Measurements from ENCODE around the gene TUBA1B. TPM values are rescaled to one million over a fixed set of nuclear protein-coding genes. Genes with fewer than 3 reads are reported as not detected.

TUBA1B gene
- total and polyA plus RNA-seq, 2 of the 13 experiments (the other 11 are each of a cell fraction or from before 2014, with no cell fraction given) = 1,275 to 1,353 TPM

DNA sequence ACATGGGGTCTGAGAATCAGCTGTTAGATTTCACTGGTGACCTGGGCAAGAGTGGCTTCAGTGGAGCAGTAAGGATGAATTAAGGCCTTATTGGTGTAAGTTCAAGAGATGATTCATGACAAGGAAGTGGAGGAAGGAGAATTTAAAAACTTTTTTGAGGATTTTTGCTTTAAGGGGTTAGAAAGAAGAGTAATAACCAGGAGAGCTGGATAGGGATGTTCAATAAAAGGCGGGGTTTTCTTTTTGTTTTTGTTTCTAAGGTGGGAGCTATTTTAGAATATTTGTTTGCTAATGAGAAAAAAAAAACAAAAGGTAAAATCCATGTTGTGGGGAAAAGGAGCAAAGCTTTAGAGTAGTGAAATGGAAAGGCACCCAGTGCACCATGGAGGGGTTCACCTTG, 15.2 kb upstream of the TUBA1B start:
- CTCF ChIA-PET (ENCODE audit: low intra/inter-chr PET ratio, low total read pairs) = no interaction called here

More for the DNA sequence above, 15.2 kb upstream of the TUBA1B start:
- no peak overlapping the region for H3K9ac ChIP-seq (ENCODE audit: insufficient read depth, low read depth, low read length)
- H3K27ac ChIP-seq (ENCODE audit: extremely low read length, insufficient read depth, low read length) = no peak overlapping the region
- no peaks in the 10 kb centered on the region for H3K27me3 ChIP-seq (ENCODE audit: control insufficient read depth in 1 of 2, insufficient read depth in 2 of 2, low read length in 2 of 2)
- no peaks in the 10 kb centered on the region for H3K4me1 ChIP-seq (ENCODE audit: insufficient read depth, low read length)
- no peaks in the 10 kb centered on the region for H3K36me3 ChIP-seq (replicated peaks in 1 of 2; ENCODE audit: control insufficient read depth in 1 of 2, insufficient read depth in 2 of 2, low read length in 2 of 2)
- H4K20me1 ChIP-seq (ENCODE audit: insufficient read depth, low read length) = no peaks in the 10 kb centered on the region
- H2AFZ ChIP-seq (ENCODE audit: low read length) = no peak overlapping the region
- no peak overlapping the region for H3K4me2 ChIP-seq (ENCODE audit: low read depth, low read length)
- H3K79me2 ChIP-seq (ENCODE audit: insufficient read depth, low read length) = no peaks in the 10 kb centered on the region
- ATAC-seq = no peak
- H3K4me3 ChIP-seq (replicated peaks in 1 of 3; ENCODE audit: insufficient read depth in 1 of 3, low read depth in 2 of 3, low read length in 3 of 3) = no peak overlapping the region
- in situ Hi-C loops (cut with HindIII; ENCODE audit: extremely low pct_ligation_motif_present, low pct_unique_long_range_greater_than_20kb) = no loop called here
- no TSS peak for BruUV-seq (replicated peaks)
- no peak for DNase-seq (ENCODE audit: low spot score)
- H3K9me3 ChIP-seq (ENCODE audit: low read length) = no peaks in the 10 kb centered on the region
- intact Hi-C loops (cut with micrococcal nuclease; ENCODE audit: unreplicated experiment) = no loop called here
- WGBS (ENCODE audit: low lambda C conversion rate) = 98% methylated on average over 1 of the region's 1 CpG
- FAIRE-seq = no peak
- TF ChIP-seq ZNF333 (CRISPR knock-in tag; IDR thresholded peaks at IDR 0.05; ENCODE audit: borderline replicate concordance) = no peak
- no peak for TF ChIP-seq NONO (IDR thresholded peaks at IDR 0.05)
- no peak for TF ChIP-seq NONO (CRISPR knock-in tag; conservative IDR thresholded peaks at IDR 0.05)
- TF ChIP-seq ZNF329 (CRISPR knock-in tag; IDR thresholded peaks at IDR 0.05; ENCODE audit: low read depth) = no peak
- TF ChIP-seq, protein P1, sequence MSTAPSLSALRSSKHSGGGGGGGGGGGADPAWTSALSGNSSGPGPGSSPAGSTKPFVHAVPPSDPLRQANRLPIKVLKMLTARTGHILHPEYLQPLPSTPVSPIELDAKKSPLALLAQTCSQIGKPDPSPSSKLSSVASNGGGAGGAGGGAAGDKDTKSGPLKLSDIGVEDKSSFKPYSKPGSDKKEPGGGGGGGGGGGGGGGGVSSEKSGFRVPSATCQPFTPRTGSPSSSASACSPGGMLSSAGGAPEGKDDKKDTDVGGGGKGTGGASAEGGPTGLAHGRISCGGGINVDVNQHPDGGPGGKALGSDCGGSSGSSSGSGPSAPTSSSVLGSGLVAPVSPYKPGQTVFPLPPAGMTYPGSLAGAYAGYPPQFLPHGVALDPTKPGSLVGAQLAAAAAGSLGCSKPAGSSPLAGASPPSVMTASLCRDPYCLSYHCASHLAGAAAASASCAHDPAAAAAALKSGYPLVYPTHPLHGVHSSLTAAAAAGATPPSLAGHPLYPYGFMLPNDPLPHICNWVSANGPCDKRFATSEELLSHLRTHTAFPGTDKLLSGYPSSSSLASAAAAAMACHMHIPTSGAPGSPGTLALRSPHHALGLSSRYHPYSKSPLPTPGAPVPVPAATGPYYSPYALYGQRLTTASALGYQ (CRISPR knock-in tag; IDR thresholded peaks at IDR 0.05) = no peak
- no peak for TF ChIP-seq ZNF432 (CRISPR knock-in tag; IDR thresholded peaks at IDR 0.05; ENCODE audit: borderline replicate concordance)
- no peak for TF ChIP-seq FIP1L1 (IDR thresholded peaks at IDR 0.05; ENCODE audit: borderline replicate concordance, insufficient read depth, low read depth, low read length)
- TF ChIP-seq ZNF616 (CRISPR knock-in tag; IDR thresholded peaks at IDR 0.05; ENCODE audit: low read depth) = no peak
- TF ChIP-seq, protein P2, sequence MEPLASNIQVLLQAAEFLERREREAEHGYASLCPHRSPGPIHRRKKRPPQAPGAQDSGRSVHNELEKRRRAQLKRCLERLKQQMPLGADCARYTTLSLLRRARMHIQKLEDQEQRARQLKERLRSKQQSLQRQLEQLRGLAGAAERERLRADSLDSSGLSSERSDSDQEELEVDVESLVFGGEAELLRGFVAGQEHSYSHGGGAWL (CRISPR knock-in tag; IDR thresholded peaks at IDR 0.05) = no peak
- no peak for TF ChIP-seq CCAR2 (optimal IDR thresholded peaks at IDR 0.05; ENCODE audit: low read depth, low read length)
- no peak for TF ChIP-seq CREM (IDR thresholded peaks at IDR 0.05)
- TF ChIP-seq CREM (CRISPR knock-in tag; IDR thresholded peaks at IDR 0.05) = no peak
- TF ChIP-seq HOXA7 (CRISPR knock-in tag; IDR thresholded peaks at IDR 0.05) = no peak
- TF ChIP-seq, protein P3, sequence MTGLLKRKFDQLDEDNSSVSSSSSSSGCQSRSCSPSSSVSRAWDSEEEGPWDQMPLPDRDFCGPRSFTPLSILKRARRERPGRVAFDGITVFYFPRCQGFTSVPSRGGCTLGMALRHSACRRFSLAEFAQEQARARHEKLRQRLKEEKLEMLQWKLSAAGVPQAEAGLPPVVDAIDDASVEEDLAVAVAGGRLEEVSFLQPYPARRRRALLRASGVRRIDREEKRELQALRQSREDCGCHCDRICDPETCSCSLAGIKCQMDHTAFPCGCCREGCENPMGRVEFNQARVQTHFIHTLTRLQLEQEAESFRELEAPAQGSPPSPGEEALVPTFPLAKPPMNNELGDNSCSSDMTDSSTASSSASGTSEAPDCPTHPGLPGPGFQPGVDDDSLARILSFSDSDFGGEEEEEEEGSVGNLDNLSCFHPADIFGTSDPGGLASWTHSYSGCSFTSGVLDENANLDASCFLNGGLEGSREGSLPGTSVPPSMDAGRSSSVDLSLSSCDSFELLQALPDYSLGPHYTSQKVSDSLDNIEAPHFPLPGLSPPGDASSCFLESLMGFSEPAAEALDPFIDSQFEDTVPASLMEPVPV (CRISPR knock-in tag; IDR thresholded peaks at IDR 0.05) = no peak
- TF ChIP-seq ZNF468 (CRISPR knock-in tag; IDR thresholded peaks at IDR 0.05) = no peak
- TF ChIP-seq, protein P4, sequence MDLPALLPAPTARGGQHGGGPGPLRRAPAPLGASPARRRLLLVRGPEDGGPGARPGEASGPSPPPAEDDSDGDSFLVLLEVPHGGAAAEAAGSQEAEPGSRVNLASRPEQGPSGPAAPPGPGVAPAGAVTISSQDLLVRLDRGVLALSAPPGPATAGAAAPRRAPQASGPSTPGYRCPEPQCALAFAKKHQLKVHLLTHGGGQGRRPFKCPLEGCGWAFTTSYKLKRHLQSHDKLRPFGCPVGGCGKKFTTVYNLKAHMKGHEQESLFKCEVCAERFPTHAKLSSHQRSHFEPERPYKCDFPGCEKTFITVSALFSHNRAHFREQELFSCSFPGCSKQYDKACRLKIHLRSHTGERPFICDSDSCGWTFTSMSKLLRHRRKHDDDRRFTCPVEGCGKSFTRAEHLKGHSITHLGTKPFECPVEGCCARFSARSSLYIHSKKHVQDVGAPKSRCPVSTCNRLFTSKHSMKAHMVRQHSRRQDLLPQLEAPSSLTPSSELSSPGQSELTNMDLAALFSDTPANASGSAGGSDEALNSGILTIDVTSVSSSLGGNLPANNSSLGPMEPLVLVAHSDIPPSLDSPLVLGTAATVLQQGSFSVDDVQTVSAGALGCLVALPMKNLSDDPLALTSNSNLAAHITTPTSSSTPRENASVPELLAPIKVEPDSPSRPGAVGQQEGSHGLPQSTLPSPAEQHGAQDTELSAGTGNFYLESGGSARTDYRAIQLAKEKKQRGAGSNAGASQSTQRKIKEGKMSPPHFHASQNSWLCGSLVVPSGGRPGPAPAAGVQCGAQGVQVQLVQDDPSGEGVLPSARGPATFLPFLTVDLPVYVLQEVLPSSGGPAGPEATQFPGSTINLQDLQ (CRISPR knock-in tag; IDR thresholded peaks at IDR 0.05) = no peak
- no peak for TF ChIP-seq EZH2 (conservative IDR thresholded peaks at IDR 0.05; ENCODE audit: low read depth, low read length)
- TF ChIP-seq PRMT3 (CRISPR knock-in tag; IDR thresholded peaks at IDR 0.05; ENCODE audit: borderline replicate concordance, low read depth) = no peak
- TF ChIP-seq BORCS8-MEF2B (CRISPR knock-in tag; IDR thresholded peaks at IDR 0.05) = no peak
- no peak for TF ChIP-seq ZNF530 (CRISPR knock-in tag; IDR thresholded peaks at IDR 0.05; ENCODE audit: low read depth)
- POLR2A ChIA-PET = interaction anchor here (2.1 kb wide), 1 partner anchor 16 kb away, joined by 7 read pairs; the partner anchor contains the start of gene TUBA1B
